GM23248 (cell line): ENCODE results near the gene MAP3K9. TPM values are rescaled to one million over a fixed set of nuclear protein-coding genes. Genes with fewer than 3 reads are reported as not detected.
A peak's percentile ranks its signal among the peaks of the same experiment; 100 is the strongest.

Experiments used
- DNase-seq: peaks from one replicate; pipeline ENCODE4 v3.0.0-alpha.2; 2015
- H2AFZ ChIP-seq: fragments of 200-600 bp; sonication (generic); 2 replicates; pipeline ENCODE4 v1.6.1; 2016; ENCODE audit warnings: antibody characterized with exemption
- H3F3A ChIP-seq: fragments of 200-600 bp; sonication (generic); 2 replicates; pipeline ENCODE4 v1.6.1; 2016; ENCODE audit warnings: mild to moderate bottlenecking, antibody characterized with exemption, mixed run types; ENCODE audit not compliant: insufficient read depth
- H3K27ac ChIP-seq: fragments of 200-600 bp; sonication (generic); 2 replicates; pipeline ENCODE4 v1.5.1; 2016; ENCODE audit warnings: mild to moderate bottlenecking
- H3K27me3 ChIP-seq: fragments of 200-600 bp; sonication (generic); replicated peaks from 2 replicates; pipeline ENCODE4 v1.6.1; 2016; ENCODE audit warnings: mild to moderate bottlenecking; ENCODE audit not compliant: insufficient read depth
- H3K36me3 ChIP-seq: fragments of 200-600 bp; sonication (generic); 2 replicates; pipeline ENCODE4 v1.6.1; 2016; ENCODE audit warnings: low read depth, mild to moderate bottlenecking
- H3K4me1 ChIP-seq: fragments of 200-600 bp; sonication (generic); 2 replicates; pipeline ENCODE4 v1.6.1; 2016; ENCODE audit warnings: mild to moderate bottlenecking; ENCODE audit not compliant: insufficient read depth
- H3K4me2 ChIP-seq: fragments of 200-600 bp; sonication (generic); one replicate; pipeline ENCODE4 v1.6.1; 2016; ENCODE audit warnings: mild to moderate bottlenecking; ENCODE audit not compliant: unreplicated experiment
- H3K4me3 ChIP-seq: fragments of 200-600 bp; sonication (generic); 2 replicates; pipeline ENCODE4 v1.5.1; 2016; ENCODE audit warnings: mild to moderate bottlenecking
- H3K79me2 ChIP-seq: fragments of 200-600 bp; sonication (generic); 2 replicates; pipeline ENCODE4 v1.6.1; 2016; ENCODE audit warnings: mild to moderate bottlenecking; ENCODE audit not compliant: insufficient read depth
- H3K9ac ChIP-seq: fragments of 200-600 bp; sonication (generic); 2 replicates; pipeline ENCODE4 v1.6.1; 2016; ENCODE audit warnings: mild to moderate bottlenecking
- H3K9me2 ChIP-seq: fragments of 200-600 bp; sonication (generic); 2 replicates; pipeline ENCODE4 v1.6.1; 2016; ENCODE audit warnings: mixed run types, mild to moderate bottlenecking, moderate library complexity; ENCODE audit not compliant: insufficient read depth
- H3K9me3 ChIP-seq: fragments of 200-600 bp; sonication (generic); one replicate; pipeline ENCODE4 v1.6.1; 2017; ENCODE audit warnings: low read depth
- H4K20me1 ChIP-seq: fragments of 200-600 bp; sonication (generic); 2 replicates; pipeline ENCODE4 v1.6.0; 2016; ENCODE audit not compliant: insufficient read depth
- EZH2 ChIP-seq: fragments of 200-600 bp; sonication (generic); IDR thresholded peaks from 2 replicates; pipeline ENCODE4 v1.6.1; 2018; ENCODE audit warnings: antibody characterized with exemption, mild to moderate bottlenecking; ENCODE audit not compliant: insufficient read depth, poor library complexity, severe bottlenecking
- EZH2phosphoT487 ChIP-seq: fragments of 200-600 bp; sonication (generic); IDR thresholded peaks from 2 replicates; pipeline ENCODE4 v1.6.1; 2018; ENCODE audit warnings: antibody characterized with exemption, moderate library complexity, mild to moderate bottlenecking, low read depth; ENCODE audit not compliant: insufficient read depth
- WGBS, 2 experiments: methylation state at CpG; one replicate each; pipeline ENCODE4 v1.1.6; 2015 to 2017; ENCODE audit warnings: low lambda C conversion rate in 2 of 2, low coverage in 1 of 2; ENCODE audit errors: missing lambda C conversion rate in 2 of 2; 5-methylcytosine and 5-hydroxymethylcytosine counted together
- in situ Hi-C: fragments of 300-500 bp; cut with MboI; formaldehyde crosslinking; loops from 2 replicates; pipeline ENCODE4 v1.15.0; 2020
- polyA plus RNA-seq: library from polyadenylated mRNA; unstranded; fragments of >200 nt; fragmentation: Nextera tagmentation; extraction: Ambion mirVana; gene quantifications from 2 replicates; pipeline ENCODE4 v1.2.1, GENCODE V29; 2016
- total RNA-seq: library from RNA; depleted of rRNA; stranded (reverse); fragments of >200 nt; shearing (Covaris generic); gene quantifications from 2 replicates; pipeline ENCODE4 v1.2.3, GENCODE V29; 2014

The MAP3K9 gene
- total and polyA plus RNA-seq, 2 experiments from 2014 or later, result 0.05 TPM; not detected in 1

DNA sequence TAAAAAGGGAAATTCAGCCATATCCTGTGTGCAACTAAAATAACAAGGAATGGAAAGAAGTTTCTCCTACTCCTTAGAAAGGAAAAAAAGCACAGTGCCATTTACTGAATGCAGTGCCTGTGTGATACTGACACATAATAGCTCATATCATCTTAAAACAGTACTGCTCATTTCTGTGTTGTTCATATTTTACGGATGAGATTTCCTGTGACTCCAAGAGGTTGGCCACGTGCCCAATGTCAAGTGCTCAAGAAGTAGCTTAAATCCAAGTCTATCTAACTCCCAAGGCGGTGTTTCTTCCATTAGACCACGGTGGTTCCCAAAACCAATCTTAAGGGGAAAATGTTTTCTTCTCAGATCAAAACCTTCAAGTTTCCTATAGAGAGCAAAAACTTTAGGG is 20.0 kb downstream of the MAP3K9 start:
- 41 to 45% methylated on average over 4 of the region's 4 CpGs for WGBS, 2 experiments
- peaks cover 12% of the 10 kb centered on the region for H3K27me3 ChIP-seq
- no peaks in the 10 kb centered on the region for H4K20me1 ChIP-seq
- no peaks in the 10 kb centered on the region for H3K36me3 ChIP-seq
- H3K4me3 ChIP-seq, result no peak overlapping the region
- H3K9me2 ChIP-seq, result no peaks in the 10 kb centered on the region
- H3K9me3 ChIP-seq, result no peaks in the 10 kb centered on the region
- H3K27ac ChIP-seq, result no peak overlapping the region
- H3K79me2 ChIP-seq, result no peaks in the 10 kb centered on the region
- H3K4me2 ChIP-seq, result no peak overlapping the region
- H2AFZ ChIP-seq, result no peak overlapping the region
- peak; percentile 53 for DNase-seq
- no peak overlapping the region for H3K9ac ChIP-seq
- H3F3A ChIP-seq, result no peaks in the 10 kb centered on the region
- in situ Hi-C loops, result no loop called here
- TF ChIP-seq EZH2 (no peak), EZH2phosphoT487 (no peak)
- H3K4me1 ChIP-seq, result no peaks in the 10 kb centered on the region

DNA sequence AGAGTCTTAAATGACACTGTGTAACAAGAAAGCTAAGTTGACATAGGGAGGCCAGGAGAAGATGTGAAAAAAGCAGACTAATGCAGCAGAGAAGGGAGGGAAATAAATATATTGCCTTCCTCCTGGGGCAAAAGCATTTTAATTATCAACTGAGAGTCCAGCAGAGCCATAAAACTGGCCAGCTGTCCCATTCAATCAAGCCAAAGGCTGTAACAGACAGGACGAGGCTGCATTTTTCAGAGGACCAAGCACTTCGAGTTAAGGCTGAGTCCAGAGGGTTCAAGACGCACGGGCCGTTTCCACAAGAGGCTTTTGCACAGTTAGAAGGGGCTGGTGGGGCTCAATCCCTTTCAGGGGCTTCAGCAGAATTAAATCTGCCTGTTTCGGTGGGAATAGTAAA is 20.4 kb downstream of the MAP3K9 start:
- H3K4me3 ChIP-seq, result no peak overlapping the region
- H3F3A ChIP-seq, result no peaks in the 10 kb centered on the region
- H3K27ac ChIP-seq, result no peak overlapping the region

DNA sequence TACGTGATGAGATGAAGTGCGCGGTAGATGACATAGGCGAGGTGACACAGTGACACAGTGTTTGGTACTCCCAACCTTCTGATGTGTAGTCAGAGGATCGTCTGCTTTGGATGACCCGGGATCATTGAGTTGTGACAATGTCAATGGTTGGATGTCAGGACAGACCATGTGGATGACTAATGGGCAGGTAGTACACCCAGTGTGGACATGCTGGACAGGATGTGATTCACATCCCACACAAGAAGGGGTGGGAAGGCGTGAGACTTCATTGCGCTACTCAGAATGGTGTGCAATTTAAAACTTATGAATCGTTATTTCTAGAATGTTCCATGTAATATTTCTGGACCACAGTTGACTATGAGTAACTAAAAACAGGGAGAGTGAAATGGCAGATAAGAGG is 23.8 kb downstream of the MAP3K9 start:
- TF ChIP-seq EZH2phosphoT487 (no peak), EZH2 (no peak)
- Histone ChIP-seq H3K27ac (no peak overlapping the region), H3K4me2 (no peak overlapping the region), H3K9me2 (no peaks in the 10 kb centered on the region), H2AFZ (no peak overlapping the region), H3K36me3 (no peaks in the 10 kb centered on the region), H3K9me3 (no peaks in the 10 kb centered on the region), H3K79me2 (no peaks in the 10 kb centered on the region), H3K4me1 (no peaks in the 10 kb centered on the region), H4K20me1 (no peaks in the 10 kb centered on the region), H3K27me3 (peaks cover 12% of the 10 kb centered on the region), H3F3A (0 out of 2 replicates have a peak, but pooled peaks cover 6% of the 10 kb centered on the region), H3K4me3 (no peak overlapping the region), H3K9ac (no peak overlapping the region)
- 71 to 76% methylated on average over 9 of the region's 9 CpGs for WGBS, 2 experiments
- no peak for DNase-seq
- in situ Hi-C loops, result no loop called here

More for the DNA sequence above, 20.4 kb downstream of the MAP3K9 start:
- Histone ChIP-seq H3K36me3 (no peaks in the 10 kb centered on the region), H3K9me3 (no peaks in the 10 kb centered on the region), H3K27me3 (peaks cover 12% of the 10 kb centered on the region), H2AFZ (no peak overlapping the region), H3K4me1 (no peaks in the 10 kb centered on the region), H3K9ac (no peak overlapping the region), H3K79me2 (no peaks in the 10 kb centered on the region), H4K20me1 (no peaks in the 10 kb centered on the region), H3K4me2 (no peak overlapping the region), H3K9me2 (no peaks in the 10 kb centered on the region)
- DNase-seq, result no peak
- 25 to 30% methylated on average over 6 of the region's 6 CpGs for WGBS, 2 experiments
- TF ChIP-seq EZH2, result no peak
- no peak for TF ChIP-seq EZH2phosphoT487
- in situ Hi-C loops, result no loop called here

DNA sequence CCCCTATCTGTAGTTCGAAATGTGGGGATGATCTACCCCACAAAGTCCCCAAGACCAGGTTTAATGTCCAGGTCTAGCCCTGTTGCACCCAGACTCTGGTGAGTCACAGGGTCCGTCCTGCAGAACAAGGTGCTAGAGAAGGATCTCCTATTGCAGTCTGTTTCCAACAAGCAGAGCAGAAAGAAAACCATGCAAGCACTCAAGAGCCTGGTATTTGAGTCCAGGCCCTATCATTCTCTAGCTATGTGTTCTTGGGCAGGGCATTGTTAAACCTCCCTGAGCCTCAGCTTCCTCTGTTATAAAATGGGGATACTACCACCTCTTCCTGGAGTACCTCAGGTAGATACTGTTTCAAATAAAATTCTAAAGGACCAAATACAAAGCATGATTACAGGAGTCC is 24.4 kb downstream of the MAP3K9 start:
- Histone ChIP-seq H3K36me3 (no peaks in the 10 kb centered on the region), H3K4me2 (no peak overlapping the region), H3K27ac (no peak overlapping the region), H3F3A (0 out of 2 replicates have a peak, but pooled peaks cover 6% of the 10 kb centered on the region), H3K9ac (no peak overlapping the region), H3K79me2 (no peaks in the 10 kb centered on the region), H3K9me2 (no peaks in the 10 kb centered on the region), H3K4me3 (no peak overlapping the region), H3K9me3 (no peaks in the 10 kb centered on the region), H3K27me3 (peaks cover 12% of the 10 kb centered on the region), H4K20me1 (no peaks in the 10 kb centered on the region), H3K4me1 (no peaks in the 10 kb centered on the region), H2AFZ (no peak overlapping the region)
- WGBS, 2 experiments, result 22 to 24% methylated on average over 2 of the region's 2 CpGs
- in situ Hi-C loops, result no loop called here
- no peak for DNase-seq
- no peak for TF ChIP-seq EZH2

DNA sequence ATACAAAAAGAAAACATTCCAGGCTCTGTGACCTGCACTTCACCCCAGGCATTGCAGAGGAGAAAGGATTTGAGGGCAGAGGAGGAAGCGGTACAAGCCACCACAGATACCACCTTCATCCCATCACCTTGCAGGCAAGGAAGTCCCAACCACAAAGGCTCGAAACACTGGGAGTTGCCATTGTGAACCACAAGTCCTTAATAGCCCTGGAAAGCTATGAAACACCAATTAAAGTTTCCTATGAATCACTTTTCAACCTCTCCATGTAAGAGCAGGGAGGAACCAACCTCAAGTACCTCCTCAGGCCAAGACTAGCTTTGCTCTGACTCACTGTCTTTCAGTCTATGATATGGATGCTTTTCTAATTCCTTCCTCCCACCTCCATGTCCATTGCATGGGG is 27.0 kb downstream of the MAP3K9 start:
- TF ChIP-seq EZH2, result no peak
- Histone ChIP-seq H3K79me2 (no peaks in the 10 kb centered on the region), H2AFZ (no peak overlapping the region), H3K4me1 (no peaks in the 10 kb centered on the region), H3K9me3 (no peaks in the 10 kb centered on the region), H3K4me3 (no peak overlapping the region), H3K9me2 (no peaks in the 10 kb centered on the region), H3K27ac (no peak overlapping the region), H3K4me2 (no peak overlapping the region), H3F3A (0 out of 2 replicates have a peak, but pooled peaks cover 6% of the 10 kb centered on the region), H3K27me3 (peaks cover 8% of the 10 kb centered on the region; the same call in 1 of the 2 replicates), H4K20me1 (no peaks in the 10 kb centered on the region), H3K36me3 (no peaks in the 10 kb centered on the region), H3K9ac (no peak overlapping the region)
- in situ Hi-C loops, result no loop called here
- peak; percentile 73 for DNase-seq
- WGBS, 2 experiments, result 46 to 53% methylated on average over 2 of the region's 2 CpGs
